SU-DHL-6 (cell line): Measurements from ENCODE around the gene GALNT17.

Source experiments
- H2AFZ ChIP-seq: fragments of 200-600 bp; sonication (generic); 2 replicates; pipeline ENCODE4 v1.6.1; 2014; ENCODE audit warnings: low read depth, mild to moderate bottlenecking, moderate library complexity, mixed read lengths, antibody characterized with exemption, low read length; ENCODE audit not compliant: severe bottlenecking
- H3F3A ChIP-seq: fragments of 200-600 bp; shearing (Covaris generic); 2 replicates; pipeline ENCODE4 v1.6.0; 2016; ENCODE audit warnings: antibody characterized with exemption, mild to moderate bottlenecking; ENCODE audit not compliant: insufficient read depth
- H3K27ac ChIP-seq: fragments of 200-600 bp; sonication (generic); 2 replicates; pipeline ENCODE4 v1.5.1; 2016; ENCODE audit warnings: low read depth, mild to moderate bottlenecking, low read length, moderate library complexity, mixed read lengths
- H3K27me3 ChIP-seq: fragments of 200-600 bp; sonication (generic), shearing (Covaris generic); 2 replicates; pipeline ENCODE4 v1.6.0; 2014; ENCODE audit warnings: mild to moderate bottlenecking, low read length
- H3K36me3 ChIP-seq: fragments of 200-600 bp; sonication (generic); 2 replicates; pipeline ENCODE4 v1.6.1; 2014; ENCODE audit warnings: mild to moderate bottlenecking, low read length, mixed read lengths
- H3K4me2 ChIP-seq: fragments of 300-600, 200-600 bp; shearing (Covaris generic), sonication (generic); 2 replicates; pipeline ENCODE4 v1.6.0; 2014; ENCODE audit warnings: low read length, low read depth, mild to moderate bottlenecking; ENCODE audit not compliant: poor library complexity, severe bottlenecking
- H3K4me3 ChIP-seq: fragments of 200-600 bp; sonication (generic); 2 replicates; pipeline ENCODE4 v1.5.1; 2014; ENCODE audit warnings: antibody characterized with exemption, low read length, mild to moderate bottlenecking, mixed read lengths; ENCODE audit not compliant: insufficient read depth, poor library complexity, severe bottlenecking
- H3K79me2 ChIP-seq: fragments of 200-600 bp; sonication (generic); 2 replicates; pipeline ENCODE4 v1.6.1; 2014; ENCODE audit warnings: mild to moderate bottlenecking, low read length, moderate library complexity; ENCODE audit not compliant: insufficient read depth
- H3K9ac ChIP-seq: fragments of 200-600 bp; sonication (generic); 2 replicates; pipeline ENCODE4 v1.7.0; 2014; ENCODE audit warnings: mild to moderate bottlenecking, low read length
- H3K9me2 ChIP-seq: fragments of 200-600 bp; sonication (generic); replicated peaks from 2 replicates; pipeline ENCODE4 v1.6.1; 2014; ENCODE audit warnings: low read length; ENCODE audit not compliant: insufficient read depth
- H3K9me3 ChIP-seq: fragments of 200-600 bp; sonication (generic); 2 replicates; pipeline ENCODE4 v1.6.1; 2014; ENCODE audit warnings: low read length, mixed read lengths; ENCODE audit not compliant: insufficient read depth
- H4K20me1 ChIP-seq: fragments of 200-600 bp; sonication (generic); 2 replicates; pipeline ENCODE4 v1.6.1; 2014; ENCODE audit warnings: low read depth, mild to moderate bottlenecking, antibody characterized with exemption, low read length, moderate library complexity, mixed read lengths
- CTCF ChIP-seq: fragments of 200-600 bp; sonication (generic); IDR thresholded peaks from one replicate; pipeline ENCODE4 v1.5.1; 2017; ENCODE audit warnings: antibody characterized with exemption, mild to moderate bottlenecking, low read length, moderate library complexity; ENCODE audit not compliant: insufficient read depth, poor library complexity, severe bottlenecking
- EZH2phosphoT487 ChIP-seq: fragments of 200-600 bp; sonication (generic), shearing (Covaris generic); conservative IDR thresholded peaks from 2 replicates; pipeline ENCODE4 v1.6.1; 2018; ENCODE audit warnings: mild to moderate bottlenecking, antibody characterized with exemption, low read length, moderate library complexity, mixed read lengths

GALNT17 gene

GRCh38 chr7:71272509-71273490 lies 140.9 kb downstream of the GALNT17 start:
- Histone ChIP-seq H3K4me3 (no peak overlapping the region), H3K27me3 (0 out of 2 replicates have a peak, but pooled peaks cover 5% of the 10 kb centered on the region), H3K4me2 (no peak overlapping the region), H3K9me3 (no peaks in the 10 kb centered on the region), H3K9me2 (no peaks in the 10 kb centered on the region), H3K79me2 (no peaks in the 10 kb centered on the region), H2AFZ (no peak overlapping the region), H3K9ac (no peak overlapping the region), H4K20me1 (no peaks in the 10 kb centered on the region), H3F3A (no peaks in the 10 kb centered on the region), H3K36me3 (no peaks in the 10 kb centered on the region), H3K27ac (no peak overlapping the region)
- TF ChIP-seq CTCF (no peak), EZH2phosphoT487 (no peak)

DNA sequence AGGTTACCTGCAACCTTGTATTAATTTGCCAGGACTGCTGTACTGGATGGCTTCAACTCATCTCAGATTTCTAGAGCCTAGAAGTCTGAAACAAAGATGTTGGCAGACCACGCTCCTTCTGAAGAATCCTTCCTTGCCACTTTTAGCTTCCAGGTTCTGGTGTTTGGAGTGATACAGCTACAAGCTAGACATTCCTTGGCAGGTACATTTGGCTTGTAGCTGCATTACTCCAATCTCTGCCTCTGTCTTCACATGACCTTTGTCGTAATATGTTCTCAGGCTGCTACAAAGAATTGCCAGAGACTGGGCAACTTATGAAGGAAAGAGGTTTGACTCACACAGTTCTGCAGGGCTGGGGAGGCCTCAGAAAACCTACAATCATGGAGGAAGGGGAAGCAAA lies 146.3 kb downstream of the GALNT17 start:
- H3K9me2 ChIP-seq, result no peaks in the 10 kb centered on the region
- 0 out of 2 replicates have a peak, but pooled peaks cover under 1% of the 10 kb centered on the region for H3K27me3 ChIP-seq
- H3K4me2 ChIP-seq, result no peak overlapping the region
- no peak overlapping the region for H3K9ac ChIP-seq
- no peaks in the 10 kb centered on the region for H3K9me3 ChIP-seq
- H3K4me3 ChIP-seq, result no peak overlapping the region
- H3K27ac ChIP-seq, result no peak overlapping the region
- H3K36me3 ChIP-seq, result no peaks in the 10 kb centered on the region
- no peaks in the 10 kb centered on the region for H3F3A ChIP-seq
- no peaks in the 10 kb centered on the region for H4K20me1 ChIP-seq
- TF ChIP-seq CTCF, result no peak
- H3K79me2 ChIP-seq, result no peaks in the 10 kb centered on the region
- no peak overlapping the region for H2AFZ ChIP-seq

- no peak overlapping the region for H2AFZ ChIP-seq
- H3K9me2 ChIP-seq, result no peaks in the 10 kb centered on the region
- no peak overlapping the region for H3K4me2 ChIP-seq
- no peaks in the 10 kb centered on the region for H3F3A ChIP-seq
- no peaks in the 10 kb centered on the region for H3K9me3 ChIP-seq
- no peaks in the 10 kb centered on the region for H4K20me1 ChIP-seq
- H3K79me2 ChIP-seq, result no peaks in the 10 kb centered on the region
- no peak overlapping the region for H3K27ac ChIP-seq
- TF ChIP-seq EZH2phosphoT487, result no peak
- TF ChIP-seq CTCF, result no peak
- H3K4me3 ChIP-seq, result no peak overlapping the region
- no peak overlapping the region for H3K9ac ChIP-seq
- H3K27me3 ChIP-seq, result no peaks in the 10 kb centered on the region
- H3K36me3 ChIP-seq, result no peaks in the 10 kb centered on the region
Measured at GRCh38 chr7:71281261-71281660, 149.3 kb downstream of the GALNT17 start.
